KMS-11 (cell line): Measurements from ENCODE around the gene ZNF678.

ENCODE experiments used
- H2AFZ ChIP-seq: fragments of 200-600 bp; sonication (generic); 2 replicates; pipeline ENCODE4 v1.6.1; 2016; ENCODE audit warnings: antibody characterized with exemption, mixed run types, low read depth
- H3K27ac ChIP-seq: fragments of 200-600 bp; sonication (generic); 2 replicates; pipeline ENCODE4 v1.6.1; 2016; ENCODE audit warnings: mild to moderate bottlenecking, mixed run types
- H3K27me3 ChIP-seq: fragments of 200-600 bp; sonication (generic); 2 replicates; pipeline ENCODE4 v1.6.1; 2017; ENCODE audit warnings: mild to moderate bottlenecking, low read depth, mixed run types, moderate library complexity; ENCODE audit not compliant: insufficient read depth
- H3K36me3 ChIP-seq: fragments of 200-600 bp; sonication (generic); 2 replicates; pipeline ENCODE4 v1.6.1; 2017; ENCODE audit warnings: mild to moderate bottlenecking, mixed run types; ENCODE audit not compliant: insufficient read depth
- H3K4me1 ChIP-seq: fragments of 200-600 bp; sonication (generic); 2 replicates; pipeline ENCODE4 v1.6.1; 2016; ENCODE audit warnings: mild to moderate bottlenecking, low read depth, mixed run types; ENCODE audit not compliant: poor library complexity, severe bottlenecking
- H3K4me2 ChIP-seq: fragments of 200-600 bp; sonication (generic); 2 replicates; pipeline ENCODE4 v1.7.0; 2016; ENCODE audit warnings: mild to moderate bottlenecking, mixed run types
- H3K4me3 ChIP-seq: fragments of 200-600 bp; sonication (generic); IDR thresholded peaks from 2 replicates; pipeline ENCODE4 v1.6.1; 2017; ENCODE audit warnings: low read depth, low read length, mixed read lengths; ENCODE audit not compliant: insufficient read depth
- H3K79me2 ChIP-seq: fragments of 200-600 bp; sonication (generic); 2 replicates; pipeline ENCODE4 v1.6.1; 2016; ENCODE audit warnings: low read depth, mixed run types; ENCODE audit not compliant: insufficient read depth
- H3K9ac ChIP-seq: fragments of 200-600 bp; sonication (generic); 2 replicates; pipeline ENCODE4 v1.6.1; 2016; ENCODE audit warnings: mild to moderate bottlenecking, mixed run types
- H4K20me1 ChIP-seq: fragments of 200-600 bp; sonication (generic); 2 replicates; pipeline ENCODE4 v1.6.1; 2016; ENCODE audit warnings: mild to moderate bottlenecking, mixed run types; ENCODE audit not compliant: insufficient read depth
- CTCF ChIP-seq: fragments of 200-600 bp; sonication (generic); conservative IDR thresholded peaks from 2 replicates; pipeline ENCODE4 v1.6.1; 2017; ENCODE audit warnings: low read depth, mild to moderate bottlenecking, antibody characterized with exemption, low read length, moderate library complexity, mixed read lengths

Gene ZNF678

GRCh38 chr1:227568593-227568992 lies 5.2 kb downstream of the ZNF678 start:
- TF ChIP-seq CTCF: no peak
- H3K27ac ChIP-seq: no peak overlapping the region
- H3K4me3 ChIP-seq: no peak overlapping the region
- no peaks in the 10 kb centered on the region for H4K20me1 ChIP-seq
- H2AFZ ChIP-seq: no peak overlapping the region
- no peaks in the 10 kb centered on the region for H3K27me3 ChIP-seq
- no peaks in the 10 kb centered on the region for H3K36me3 ChIP-seq
- peaks cover 7% of the 10 kb centered on the region for H3K4me1 ChIP-seq
- H3K4me2 ChIP-seq: no peak overlapping the region
- H3K9ac ChIP-seq: no peak overlapping the region
- peaks cover 6% of the 10 kb centered on the region; the same call in 1 of the 2 replicates for H3K79me2 ChIP-seq

GRCh38 chr1:227572752-227573151 lies 9.4 kb downstream of the ZNF678 start:
- Histone ChIP-seq H3K4me3 (no peak overlapping the region), H3K79me2 (peaks cover 14% of the 10 kb centered on the region; the same call in 1 of the 2 replicates), H3K27me3 (no peaks in the 10 kb centered on the region), H4K20me1 (no peaks in the 10 kb centered on the region), H3K4me2 (no peak overlapping the region), H3K36me3 (no peaks in the 10 kb centered on the region), H3K9ac (no peak overlapping the region), H3K4me1 (no peaks in the 10 kb centered on the region), H3K27ac (no peak overlapping the region), H2AFZ (no peak overlapping the region)
- TF ChIP-seq CTCF: no peak

- Histone ChIP-seq H2AFZ (no peak overlapping the region), H3K4me2 (no peak overlapping the region), H3K4me3 (no peak overlapping the region), H3K9ac (no peak overlapping the region), H3K27me3 (no peaks in the 10 kb centered on the region), H3K4me1 (no peaks in the 10 kb centered on the region), H3K27ac (no peak overlapping the region), H4K20me1 (no peaks in the 10 kb centered on the region), H3K36me3 (no peaks in the 10 kb centered on the region), H3K79me2 (peaks cover 16% of the 10 kb centered on the region; the same call in 1 of the 2 replicates)
- no peak for TF ChIP-seq CTCF
Measured at GRCh38 chr1:227574926-227575325, 11.6 kb downstream of the ZNF678 start.

GRCh38 chr1:227576189-227576588 lies 12.8 kb downstream of the ZNF678 start:
- Histone ChIP-seq H3K4me3 (no peak overlapping the region), H3K27me3 (no peaks in the 10 kb centered on the region), H4K20me1 (no peaks in the 10 kb centered on the region), H3K79me2 (peaks cover 16% of the 10 kb centered on the region; the same call in 1 of the 2 replicates), H3K36me3 (no peaks in the 10 kb centered on the region), H2AFZ (no peak overlapping the region), H3K27ac (no peak overlapping the region), H3K4me2 (no peak overlapping the region), H3K9ac (no peak overlapping the region), H3K4me1 (no peaks in the 10 kb centered on the region)
- no peak for TF ChIP-seq CTCF
